GM03348 (cell line): ENCODE data around the gene CACNB4.
"Not testable (repeated sequence)": the region's sequence is repeated elsewhere in the genome, so short reads cannot be mapped to it uniquely, and the experiment has no call there.

ENCODE experiments used
- DNase-seq: peaks from one replicate; pipeline ENCODE4 v3.0.0; 2012; ENCODE audit warnings: low spot score

The CACNB4 gene

DNA sequence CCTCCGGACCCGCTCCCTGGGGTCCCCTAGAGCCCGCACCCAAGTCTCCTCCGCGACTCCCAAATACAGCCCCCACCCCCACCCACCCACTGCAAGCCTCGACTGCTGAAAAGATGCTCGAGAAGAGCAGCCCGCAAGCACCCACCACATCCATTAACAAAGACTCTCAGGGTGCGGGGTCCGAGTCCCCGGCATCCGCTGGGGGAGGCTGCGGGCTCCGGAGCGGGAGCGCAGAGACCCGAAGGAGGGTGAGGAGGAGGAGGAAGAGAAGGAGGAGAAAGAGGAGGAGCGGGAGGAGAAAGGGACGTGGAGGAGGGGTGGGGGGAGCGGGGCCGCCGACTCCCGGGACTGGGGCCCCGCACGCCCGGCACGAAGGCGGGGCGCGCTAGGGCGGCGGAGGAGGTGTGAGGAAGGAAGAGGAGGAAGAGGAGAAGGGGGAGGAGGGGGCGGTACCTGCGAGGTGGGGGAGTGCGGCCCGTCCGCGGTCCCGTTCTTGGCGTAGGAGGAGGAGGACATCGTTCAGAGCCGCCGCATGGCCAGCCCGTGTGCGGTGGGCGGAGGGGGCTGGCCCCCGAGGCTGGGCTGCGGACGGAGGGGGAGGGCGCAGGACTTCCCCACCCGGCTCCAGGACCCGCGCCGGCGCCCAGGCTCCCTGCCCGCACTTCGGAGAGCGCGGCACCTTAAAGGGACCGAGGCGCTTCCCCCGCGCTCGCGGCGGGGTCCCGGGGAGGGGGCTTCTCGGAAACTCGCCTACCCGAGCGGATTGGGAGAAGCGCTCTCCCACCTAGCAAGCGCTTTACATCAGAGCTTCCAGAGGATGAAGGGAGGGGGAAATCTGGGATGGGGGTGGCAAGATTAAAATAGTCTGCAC lies at the start of gene CACNB4:
Gene CACNB4, minus strand, starts transcription at position 549 of the 871 bp plus-strand sequence.
- DNase-seq: peak; percentile 52

DNA sequence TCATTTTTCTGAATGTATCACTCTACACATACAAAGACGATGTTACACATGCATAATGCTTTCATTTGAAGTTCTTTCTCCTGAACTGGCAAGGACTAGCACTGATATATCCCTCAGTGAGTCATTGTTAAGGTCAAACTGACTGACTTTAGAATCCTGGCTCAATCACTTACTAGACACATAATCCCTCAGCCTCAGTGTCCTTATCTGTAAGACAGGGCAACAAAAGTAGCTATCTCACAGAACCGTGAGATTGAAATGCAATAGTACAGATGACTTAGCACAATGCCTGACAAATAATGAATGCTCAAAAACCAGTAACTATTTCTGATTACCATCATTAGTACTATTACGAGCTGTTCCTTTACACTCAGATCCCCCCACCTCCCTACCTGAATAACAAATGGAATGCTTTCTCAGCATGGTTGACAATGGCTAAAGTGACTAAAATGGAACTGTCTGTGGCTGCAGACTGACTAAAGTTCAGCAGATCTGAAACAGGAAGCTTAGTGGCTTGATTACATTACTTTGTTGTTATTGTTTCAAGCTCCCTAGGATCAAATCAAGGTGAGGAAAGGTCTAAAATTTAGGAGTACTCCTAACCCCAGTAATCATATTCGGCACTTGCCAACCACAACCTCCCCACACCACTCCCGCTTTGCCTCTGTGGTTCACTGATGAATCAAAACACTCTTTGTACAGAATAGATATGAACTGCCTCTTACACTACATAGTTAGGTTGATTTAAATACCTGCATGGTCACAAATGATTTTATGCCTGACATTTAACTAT lies 35.8 kb upstream of the CACNB4 start:
- DNase-seq: peak; percentile 27

DNA sequence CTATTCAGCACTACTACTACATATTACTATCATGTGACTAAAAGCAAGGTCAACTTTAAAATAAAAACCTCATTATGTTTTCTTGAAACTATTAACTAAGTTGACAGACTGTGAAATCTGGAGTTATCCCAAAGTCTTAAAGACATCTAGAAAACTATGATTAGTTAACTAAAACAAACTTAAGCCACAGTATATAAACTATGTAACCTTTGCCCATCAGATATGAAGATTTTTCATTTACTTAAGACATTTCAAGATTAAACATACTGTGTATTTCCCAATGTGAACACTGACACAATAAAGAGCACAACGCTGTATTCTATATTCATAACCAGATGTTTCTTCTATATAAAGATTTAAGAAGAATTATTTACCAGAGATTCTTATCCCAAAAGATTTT lies 33.5 kb upstream of the CACNB4 start:
- no peak for DNase-seq

DNA sequence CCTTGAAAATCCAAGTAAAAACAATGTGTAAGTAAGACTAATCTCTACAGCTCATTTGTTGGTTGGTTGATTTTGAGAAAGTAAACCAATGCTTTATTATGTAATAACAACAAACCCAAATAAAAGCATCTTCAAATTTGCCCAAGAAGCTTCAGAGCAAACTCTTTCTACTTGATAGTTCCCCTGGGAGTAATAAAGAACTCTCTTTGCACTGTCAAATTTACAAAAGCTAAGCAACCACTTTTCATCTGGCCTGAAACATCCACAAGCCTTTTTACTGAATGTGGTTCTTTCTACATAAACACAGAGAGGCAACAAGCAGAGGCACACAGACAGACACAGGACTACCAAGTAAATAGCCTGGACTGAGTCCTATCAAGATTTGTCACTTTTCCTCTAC lies 28.8 kb upstream of the CACNB4 start:
- DNase-seq: no peak

GRCh38 chr2:152126664-152127063 lies 27.8 kb upstream of the CACNB4 start:
- DNase-seq: no peak

GRCh38 chr2:152122161-152122560 lies 23.3 kb upstream of the CACNB4 start:
- no peak for DNase-seq

DNA sequence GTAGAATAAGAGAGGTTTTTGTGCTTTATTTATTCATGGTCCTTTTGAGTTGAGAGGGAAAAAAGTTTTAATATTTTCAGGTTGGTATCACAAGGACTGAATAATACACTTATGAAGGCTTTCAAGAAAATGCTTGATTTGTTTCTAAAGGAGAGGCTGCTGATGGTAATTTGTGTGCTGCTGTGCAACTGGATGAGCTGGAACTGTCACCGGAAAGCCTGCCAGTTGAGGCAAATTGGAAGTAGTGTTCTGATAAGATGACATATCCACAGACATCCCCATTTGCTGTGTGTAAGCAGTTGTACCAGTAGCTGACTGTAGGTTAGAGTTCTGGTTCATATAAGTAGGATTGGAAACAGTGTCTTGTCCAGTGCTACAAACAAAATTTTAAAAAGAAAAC lies 21.6 kb upstream of the CACNB4 start:
- no peak for DNase-seq

DNA sequence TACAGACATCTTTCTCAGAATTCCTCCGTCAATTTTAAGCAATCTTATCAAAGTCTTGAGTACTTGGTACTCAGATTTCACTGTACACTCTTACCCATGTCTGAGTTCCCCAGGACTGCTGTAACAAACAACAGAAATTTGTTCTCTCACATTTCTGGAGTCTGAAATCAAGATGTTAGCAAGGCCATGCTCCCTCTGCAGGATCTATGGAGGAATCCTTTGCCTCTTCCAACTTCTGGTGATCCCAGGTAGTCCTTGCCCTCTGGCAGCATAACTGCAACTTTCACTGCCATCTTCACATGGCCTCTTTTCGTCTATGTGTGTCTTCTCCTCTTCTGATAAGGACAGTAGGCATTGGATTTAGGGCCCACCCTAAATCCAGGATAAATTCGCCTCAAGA lies 17.1 kb upstream of the CACNB4 start:
- no peak for DNase-seq

DNA sequence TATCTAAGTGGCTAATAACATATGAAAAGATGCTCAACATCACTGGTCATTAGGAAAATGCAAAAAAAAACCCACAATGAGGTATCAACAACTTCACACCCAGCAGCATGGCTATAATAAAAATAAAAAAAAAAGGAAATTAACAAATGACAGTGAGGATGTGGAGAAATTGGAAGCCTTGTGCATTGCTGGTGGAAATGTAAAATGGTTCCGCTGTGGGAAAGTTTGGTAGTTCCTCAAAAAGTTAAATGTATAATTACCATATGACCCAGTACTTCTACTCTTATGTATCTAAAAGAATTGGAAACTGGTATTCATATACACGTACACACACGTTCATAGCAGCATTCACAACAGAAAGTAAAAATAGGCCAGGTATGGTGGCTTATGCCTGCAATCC lies 15.5 kb upstream of the CACNB4 start:
- DNase-seq: no peak

- not testable (repeated sequence) for DNase-seq
Measured at GRCh38 chr2:152107140-152107539, 8.3 kb upstream of the CACNB4 start.

DNA sequence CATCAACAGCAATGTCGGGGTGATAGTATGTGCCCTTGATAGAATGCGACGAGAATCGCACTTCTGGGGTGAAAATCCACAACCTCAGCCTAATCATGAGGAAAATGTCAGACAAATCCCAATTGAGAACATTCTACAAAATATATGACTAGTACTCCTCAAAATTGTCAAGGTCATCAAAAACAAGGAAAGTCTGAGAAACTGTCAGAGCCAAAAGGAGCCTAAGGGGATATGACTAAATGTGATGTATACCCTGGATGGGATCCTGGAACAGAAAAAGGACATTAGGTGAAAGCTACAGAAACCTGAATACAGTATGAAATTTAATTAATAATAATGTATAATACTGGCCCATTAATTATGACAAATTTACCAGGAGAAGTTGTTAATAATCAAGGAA lies 7.6 kb upstream of the CACNB4 start:
- no peak for DNase-seq

GRCh38 chr2:152103271-152103670 lies 4.4 kb upstream of the CACNB4 start:
- DNase-seq: no peak

GRCh38 chr2:152100961-152101360 lies 2.1 kb upstream of the CACNB4 start:
- DNase-seq: no peak

DNA sequence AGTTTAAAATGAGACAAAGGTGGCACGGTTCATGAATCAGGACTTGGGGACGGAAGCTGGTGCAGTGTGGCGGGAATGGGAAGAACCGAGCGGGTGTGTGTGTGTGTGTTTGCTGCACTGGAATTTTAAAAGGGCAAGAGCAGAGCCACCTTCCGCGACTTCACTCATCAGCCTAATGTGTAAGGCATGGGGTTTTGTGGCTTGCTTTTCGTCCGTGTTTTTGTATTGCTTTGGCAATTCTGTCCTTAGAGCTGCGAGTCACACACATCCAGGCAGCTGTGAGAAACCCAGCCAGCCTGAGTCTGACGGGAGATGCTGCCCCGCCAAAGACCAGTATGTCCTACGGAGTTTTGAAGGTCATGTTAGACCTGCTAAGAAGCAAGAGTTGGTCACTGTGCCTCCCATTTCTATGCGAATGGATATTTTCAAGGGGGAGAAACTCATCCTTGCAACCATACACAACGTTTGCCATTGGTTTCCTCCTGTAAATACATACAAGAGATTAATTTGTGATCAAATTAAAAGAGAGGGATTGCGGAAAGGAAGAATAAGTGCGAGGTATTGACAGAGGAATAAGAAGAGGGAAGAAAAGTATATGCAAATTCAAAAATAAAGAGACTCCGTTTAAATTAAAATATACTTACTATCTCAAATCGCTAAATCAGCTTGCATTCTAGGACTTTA lies 665 bp upstream of the CACNB4 start:
- peak; percentile 30 for DNase-seq

GRCh38 chr2:152097801-152098495 lies 896 bp downstream of the CACNB4 start:
- peak; percentile 63 for DNase-seq

DNA sequence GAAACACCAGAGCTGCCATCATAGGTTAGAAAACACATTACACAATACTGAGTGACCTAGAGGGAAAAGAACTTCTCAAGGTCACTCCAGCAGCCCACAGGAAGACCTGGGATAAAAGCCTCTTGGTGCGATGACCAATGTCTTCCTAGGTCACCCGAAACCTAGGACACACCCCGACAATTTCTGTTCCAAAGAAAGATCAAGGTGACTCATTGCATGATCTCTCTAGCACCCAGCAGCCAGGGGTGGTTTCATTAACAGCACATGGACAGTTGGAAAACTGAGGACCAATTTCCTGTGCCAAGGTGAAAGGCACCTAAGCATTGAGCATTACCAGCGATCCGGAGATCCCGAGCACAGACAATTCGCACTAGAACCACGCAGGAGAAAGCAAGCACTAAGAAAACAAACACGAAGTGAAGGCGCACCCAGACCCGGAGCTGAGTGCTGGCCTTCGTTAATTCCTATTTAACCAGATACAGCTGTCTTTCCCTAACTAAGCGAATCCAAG lies 1.5 kb downstream of the CACNB4 start:
- peak; percentile 54 for DNase-seq

- no peak for DNase-seq
Measured at GRCh38 chr2:152095146-152095545, 3.7 kb downstream of the CACNB4 start.

GRCh38 chr2:152094014-152094413 lies 4.8 kb downstream of the CACNB4 start:
- no peak for DNase-seq

DNA sequence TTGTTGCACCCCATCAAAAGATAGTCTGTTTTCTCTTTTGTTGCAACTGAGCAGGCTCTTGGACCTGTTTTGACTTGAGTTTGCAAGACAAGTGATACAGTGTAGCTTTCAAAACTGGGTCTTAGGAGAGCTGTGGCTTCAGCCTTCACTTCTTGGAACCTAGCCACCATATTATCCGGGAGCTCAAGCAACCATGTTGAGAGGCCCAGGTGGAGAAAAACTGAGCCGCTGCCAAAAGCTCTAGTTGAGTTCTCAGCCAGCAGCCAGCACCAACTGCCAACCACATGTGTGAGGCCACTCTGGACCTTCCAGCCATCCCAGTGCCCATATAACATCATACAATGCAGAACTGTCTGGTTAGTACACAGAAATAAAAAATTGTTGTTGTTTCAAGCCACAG lies 5.4 kb downstream of the CACNB4 start:
- DNase-seq: no peak

DNA sequence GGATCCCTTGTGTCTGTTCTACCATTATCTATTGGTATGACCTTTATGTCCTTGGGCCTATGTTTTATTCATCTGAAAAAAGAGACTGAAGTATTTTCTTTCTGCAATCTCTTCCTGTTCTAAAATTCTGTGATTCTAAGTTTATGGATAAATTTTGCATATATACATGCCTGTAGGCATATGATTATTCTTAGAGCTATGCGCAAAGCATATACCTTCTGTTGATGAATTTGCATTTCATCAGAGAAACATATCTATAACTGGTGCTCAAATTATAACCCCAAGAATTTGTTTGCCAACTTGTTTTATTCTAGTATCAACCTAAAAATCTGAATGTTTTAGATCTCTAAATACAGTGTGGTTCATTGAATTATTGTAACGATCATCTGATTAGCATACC lies 6.7 kb downstream of the CACNB4 start:
- DNase-seq: no peak

DNA sequence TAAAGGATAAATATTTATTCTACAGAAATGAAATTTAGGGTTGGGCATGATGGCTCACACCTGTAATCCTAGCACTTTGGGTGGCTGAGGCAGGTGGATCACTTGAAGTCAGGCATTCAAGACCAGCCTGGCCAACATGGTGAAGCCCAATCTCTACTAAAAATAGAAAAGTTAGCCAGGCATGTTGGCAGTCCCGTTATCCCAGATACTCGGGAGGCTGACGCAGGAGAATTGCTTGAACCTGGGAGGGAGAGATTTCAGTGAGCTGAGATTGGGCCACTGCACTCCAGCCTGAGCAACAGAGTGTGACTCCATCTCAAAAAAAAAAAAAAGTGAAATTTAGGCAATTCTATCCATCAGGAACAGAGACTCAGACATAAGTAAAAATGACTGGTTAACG lies 8.1 kb downstream of the CACNB4 start:
- DNase-seq: not testable (repeated sequence)

DNA sequence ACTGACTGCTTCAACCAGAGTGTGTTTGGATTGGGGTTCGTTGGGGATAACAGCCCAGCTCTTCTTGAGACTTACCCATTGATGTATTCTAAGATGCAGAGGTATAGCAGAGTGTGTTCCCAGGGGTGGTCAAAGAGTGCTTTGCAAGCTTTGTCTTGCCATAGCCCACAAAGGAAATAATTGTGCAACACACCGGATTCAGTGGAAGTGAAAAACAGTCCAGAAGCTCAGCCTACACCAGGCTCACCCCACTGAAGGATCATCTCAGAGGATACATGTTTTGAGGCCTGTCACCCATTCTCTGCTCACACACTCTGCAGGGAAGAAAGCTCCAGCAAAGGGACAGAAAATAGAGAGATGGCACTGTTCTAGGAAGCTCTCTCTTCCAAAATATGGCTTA lies 9.6 kb downstream of the CACNB4 start:
- no peak for DNase-seq
